ENCODE measurements around the gene LGALS4. TPM values are rescaled to one million over a fixed set of nuclear protein-coding genes. Genes with fewer than 3 reads are reported as not detected.
"Not testable (repeated sequence)": the region's sequence is repeated elsewhere in the genome, so short reads cannot be mapped to it uniquely, and the experiment has no call there.

The LGALS4 gene
- total RNA-seq, 1 donor from 2014 or later: 0.47 TPM

DNA sequence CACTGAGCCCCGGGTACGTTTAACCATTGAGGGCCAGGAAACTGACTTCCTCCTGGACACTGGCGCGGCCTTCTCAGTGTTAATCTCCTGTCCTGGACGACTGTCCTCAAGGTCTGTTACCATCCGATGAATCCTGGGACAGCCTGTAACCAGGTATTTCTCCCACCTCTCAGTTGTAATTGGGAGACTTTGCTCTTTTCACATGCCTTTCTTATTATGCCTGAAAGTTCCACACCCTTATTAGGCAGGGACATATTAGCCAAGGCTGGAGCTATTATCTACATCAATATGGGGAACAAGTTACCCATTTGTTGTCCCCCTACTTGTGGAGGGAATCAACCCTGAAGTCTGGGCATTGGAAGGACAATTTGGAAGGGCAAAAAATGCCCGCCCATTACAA is 13.2 kb upstream of the LGALS4 start:
- DNase-seq (ENCODE audit: extremely low read depth, low read depth, low spot score): not testable (repeated sequence)

DNA sequence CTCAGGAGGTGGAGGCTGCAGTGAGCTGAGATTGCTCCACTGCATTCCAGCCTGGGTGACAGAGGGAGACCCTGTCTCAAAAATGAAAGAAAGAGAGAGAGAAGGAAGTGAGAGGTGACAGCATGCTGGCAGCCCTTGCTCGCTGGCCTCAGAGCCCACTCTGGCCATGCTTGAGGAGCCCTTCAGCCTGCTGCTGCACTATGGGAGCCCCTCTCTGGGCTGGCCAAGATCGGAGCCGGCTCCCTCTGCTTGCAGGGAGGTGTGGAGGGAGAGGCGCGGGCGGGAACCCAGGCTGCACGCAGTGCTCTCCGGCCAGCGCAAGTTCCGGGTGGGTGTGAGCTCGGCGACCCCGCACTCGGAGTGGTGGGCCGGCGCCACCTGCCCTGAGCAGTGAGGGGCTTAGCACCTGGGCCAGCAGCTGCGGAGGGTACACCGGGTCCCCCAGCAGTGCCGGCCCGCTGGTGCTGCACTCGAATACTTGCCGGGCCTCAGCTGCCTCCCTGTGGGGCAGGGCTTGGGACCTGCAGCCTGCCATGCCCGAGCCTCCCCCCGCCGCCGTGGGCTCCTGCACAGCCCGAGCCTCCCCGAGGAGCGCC is 8.6 kb upstream of the LGALS4 start:
- DNase-seq (ENCODE audit: extremely low read depth, low read depth, low spot score): not testable (repeated sequence)

GRCh38 chr19:38819231-38819920 is 6.6 kb upstream of the LGALS4 start:
- no peak for DNase-seq (ENCODE audit: extremely low read depth, low read depth, low spot score)

DNA sequence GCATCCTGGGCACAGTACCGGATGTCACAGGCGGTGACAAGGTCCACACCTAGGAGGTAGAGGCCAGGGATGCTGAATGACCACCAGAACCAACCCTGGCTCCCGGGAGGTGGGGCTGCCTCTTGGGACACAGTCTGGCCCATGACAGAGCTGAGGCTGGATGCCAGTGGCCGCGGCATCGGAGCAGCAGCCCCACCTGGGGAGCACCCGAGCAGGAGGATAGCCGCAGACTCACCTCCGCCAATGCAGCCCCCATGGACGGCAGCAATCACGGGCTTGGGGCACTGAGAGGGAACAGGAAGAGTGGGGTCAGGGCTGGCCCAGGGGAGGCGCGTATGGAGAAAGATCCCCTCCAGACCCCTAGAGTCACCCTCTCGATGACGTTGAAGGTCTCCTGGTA is 4.3 kb upstream of the LGALS4 start:
- no peak for DNase-seq (ENCODE audit: extremely low read depth, low read depth, low spot score)

DNA sequence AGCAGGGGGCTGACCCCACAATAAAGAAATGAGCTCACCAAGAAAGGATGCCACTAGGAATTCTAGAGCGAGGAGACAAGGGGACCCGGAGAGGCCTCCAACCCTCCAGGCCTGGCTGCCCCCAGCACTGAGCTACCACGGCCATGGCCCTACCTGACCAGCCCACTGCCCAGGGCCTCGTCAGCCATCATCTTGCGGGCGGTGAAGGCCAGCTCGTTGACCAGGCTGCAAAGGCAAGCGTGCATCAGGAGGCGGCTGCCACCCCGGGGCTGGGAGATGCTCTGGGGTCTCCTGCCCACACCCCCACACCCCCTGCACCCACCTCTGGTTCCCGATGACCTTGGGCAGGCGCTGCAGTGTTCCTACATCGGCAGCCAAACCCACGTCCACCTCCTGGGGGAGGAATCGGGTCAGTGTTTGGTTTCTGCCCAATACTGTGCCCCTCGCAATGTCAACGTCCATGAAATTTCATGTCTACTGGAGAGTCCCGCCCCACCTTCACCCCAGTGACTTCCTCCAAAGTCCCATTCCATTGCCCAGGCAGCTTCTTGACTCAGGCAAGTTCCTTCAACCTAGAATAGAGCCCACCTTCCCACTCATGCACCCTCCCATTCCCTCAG is 3.5 kb upstream of the LGALS4 start:
- DNase-seq (ENCODE audit: extremely low read depth, low read depth, low spot score): no peak

- DNase-seq (ENCODE audit: extremely low read depth, low read depth, low spot score): no peak
Measured at GRCh38 chr19:38815059-38816001, 2.6 kb upstream of the LGALS4 start.

- not testable (repeated sequence) for DNase-seq (ENCODE audit: extremely low read depth, low read depth, low spot score)
Measured at GRCh38 chr19:38813932-38814331, 1.2 kb upstream of the LGALS4 start.

DNA sequence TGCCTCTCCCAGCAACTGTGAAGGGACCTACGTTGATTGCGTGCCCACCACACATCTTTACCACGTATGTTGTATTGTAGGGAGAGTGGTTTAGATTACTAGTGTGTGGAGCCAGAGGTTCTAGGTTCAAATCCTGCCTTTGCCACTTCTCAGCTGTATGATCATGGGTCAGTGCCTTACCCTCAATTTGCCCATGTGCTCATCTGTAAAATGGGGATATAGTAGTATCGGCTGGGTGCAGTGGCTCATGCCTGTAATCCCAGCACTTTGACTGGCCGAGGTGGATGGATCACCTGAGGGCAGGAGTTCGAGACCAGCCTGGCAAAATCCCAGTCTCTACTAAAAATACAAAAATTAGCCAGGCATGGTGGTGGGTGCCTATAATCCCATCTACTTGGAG is 578 bp upstream of the LGALS4 start:
- DNase-seq (ENCODE audit: extremely low read depth, low read depth, low spot score): no peak

GRCh38 chr19:38812009-38812840 is 520 bp downstream of the LGALS4 start:
- DNase-seq (ENCODE audit: extremely low read depth, low read depth, low spot score): no peak

DNA sequence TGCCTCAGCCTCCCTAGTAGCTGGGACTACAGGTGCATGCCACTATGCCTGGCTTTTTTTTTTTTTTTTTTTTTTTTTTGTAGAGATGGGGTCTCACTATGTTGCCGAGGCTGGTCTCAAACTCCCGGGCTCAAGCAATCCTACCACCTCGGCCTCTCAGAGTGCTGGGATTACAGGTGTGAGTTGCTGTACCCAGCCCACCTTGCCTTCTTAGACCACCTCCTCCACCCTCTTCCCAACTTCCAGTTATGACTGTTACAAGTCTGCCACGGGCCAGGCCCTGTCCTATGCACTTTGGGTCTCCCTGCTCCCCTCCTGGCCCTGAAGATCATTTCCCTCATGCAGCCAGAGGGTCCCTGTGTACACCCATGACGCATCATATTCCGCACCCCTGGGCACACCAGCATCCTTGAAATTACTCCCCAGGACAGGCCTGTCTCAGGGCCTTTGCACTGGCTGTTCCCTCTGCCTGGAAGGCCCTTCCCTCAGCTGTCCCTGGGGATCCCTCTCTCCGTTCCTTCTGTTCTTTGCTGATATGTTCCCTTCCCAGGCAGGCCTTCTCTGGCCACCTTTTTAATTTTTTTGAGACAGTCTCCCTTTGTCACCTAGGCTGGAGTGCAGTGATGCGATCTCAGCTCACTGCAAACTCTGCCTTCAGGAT is 3.0 kb downstream of the LGALS4 start:
- DNase-seq (ENCODE audit: extremely low read depth, low read depth, low spot score): no peak

DNA sequence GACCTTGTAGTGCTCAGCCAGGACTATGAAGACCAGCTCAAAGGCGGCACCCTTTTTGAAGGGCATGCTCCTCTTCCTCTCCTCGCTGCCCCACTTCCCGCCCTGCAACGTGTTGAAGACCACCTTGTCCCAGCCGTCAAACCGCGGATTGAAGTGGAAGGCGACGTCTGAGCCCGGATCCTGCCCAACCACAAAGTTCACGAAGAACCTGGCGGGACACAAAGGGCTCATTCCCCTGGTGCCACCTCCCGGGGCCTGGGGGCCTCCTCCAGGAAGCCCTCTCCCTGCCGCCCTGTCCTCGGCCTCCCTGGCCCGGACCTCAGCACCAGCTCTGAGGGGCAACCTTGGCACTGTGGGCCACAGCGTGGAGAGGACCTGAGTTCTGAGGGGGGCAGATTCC is 4.0 kb downstream of the LGALS4 start:
- no peak for DNase-seq (ENCODE audit: extremely low read depth, low read depth, low spot score)

DNA sequence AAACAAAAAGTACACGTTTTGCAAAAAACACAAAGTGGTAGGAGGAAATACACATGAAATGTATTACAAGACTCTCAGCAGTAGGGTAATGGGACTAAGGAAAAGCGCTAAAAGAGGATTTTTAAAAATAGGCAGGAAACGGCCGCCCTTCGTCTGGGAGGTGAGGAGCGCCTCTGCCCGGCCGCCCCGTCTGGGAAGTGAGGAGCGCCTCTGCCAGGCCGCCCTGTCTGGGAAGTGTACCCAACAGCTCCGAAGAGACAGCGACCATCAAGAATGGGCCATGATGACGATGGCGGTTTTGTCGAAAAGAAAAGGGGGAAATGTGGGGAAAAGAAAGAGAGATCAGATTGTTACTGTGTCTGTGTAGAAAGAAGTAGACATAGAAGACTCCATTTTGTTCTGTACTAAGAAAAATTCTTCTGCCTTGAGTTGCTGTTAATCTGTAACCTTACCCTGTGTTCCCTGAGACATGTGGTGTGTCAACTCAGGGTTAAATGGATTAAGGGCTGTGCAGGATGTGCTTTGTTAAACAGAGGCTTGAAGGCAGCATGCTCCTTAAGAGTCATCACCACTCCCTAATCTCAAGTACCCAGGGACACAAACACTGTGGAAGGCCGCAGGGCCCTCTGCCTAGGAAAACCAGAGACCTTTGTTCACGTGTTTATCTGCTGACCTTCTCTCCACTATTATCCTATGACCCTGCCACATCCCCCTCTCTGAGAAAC is 5.2 kb downstream of the LGALS4 start:
- DNase-seq (ENCODE audit: extremely low read depth, low read depth, low spot score): not testable (repeated sequence)

GRCh38 chr19:38806371-38806770 is 6.4 kb downstream of the LGALS4 start:
- no peak for DNase-seq (ENCODE audit: extremely low read depth, low read depth, low spot score)

DNA sequence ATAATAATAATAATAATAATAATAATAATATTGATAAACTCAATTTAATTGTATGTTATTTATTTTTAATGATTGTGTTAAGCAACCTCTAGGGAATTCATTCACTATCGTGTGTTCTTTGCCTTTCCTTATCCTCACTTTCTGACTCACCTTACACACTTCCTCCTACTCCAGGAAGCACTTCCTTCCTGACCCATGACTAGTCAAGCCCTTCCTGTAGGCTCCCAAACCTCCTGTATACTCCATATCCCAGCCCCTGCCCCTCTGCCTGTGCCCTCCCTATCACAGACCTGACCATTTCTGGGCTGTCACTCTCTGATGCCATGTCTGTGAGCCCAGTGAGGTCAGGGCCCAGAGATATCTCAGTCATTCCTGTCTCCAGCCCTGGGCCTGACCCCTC is 7.6 kb downstream of the LGALS4 start:
- DNase-seq (ENCODE audit: extremely low read depth, low read depth, low spot score): no peak

DNA sequence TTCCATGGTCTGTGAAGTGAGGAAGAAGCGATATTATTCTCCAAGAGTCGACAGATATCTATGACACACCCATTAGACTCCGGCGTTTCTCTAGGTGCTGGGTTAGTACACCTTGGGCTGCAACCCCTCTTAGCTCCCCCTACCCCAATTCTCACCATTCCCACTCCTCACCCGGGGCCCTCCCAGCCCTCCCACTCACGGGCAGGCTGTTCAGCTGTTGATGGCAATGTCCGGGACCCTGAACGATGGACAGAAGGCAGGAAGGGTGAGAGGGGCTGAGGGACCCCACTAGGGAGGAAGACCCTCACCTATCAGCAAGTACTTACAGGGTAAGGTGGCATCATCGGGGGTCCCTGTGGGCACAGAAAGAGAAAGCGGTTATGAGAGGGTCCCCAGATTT is 9.2 kb downstream of the LGALS4 start:
- no peak for DNase-seq (ENCODE audit: extremely low read depth, low read depth, low spot score)

- DNase-seq (ENCODE audit: extremely low read depth, low read depth, low spot score): no peak
Measured at GRCh38 chr19:38801359-38802095, 11.2 kb downstream of the LGALS4 start.

DNA sequence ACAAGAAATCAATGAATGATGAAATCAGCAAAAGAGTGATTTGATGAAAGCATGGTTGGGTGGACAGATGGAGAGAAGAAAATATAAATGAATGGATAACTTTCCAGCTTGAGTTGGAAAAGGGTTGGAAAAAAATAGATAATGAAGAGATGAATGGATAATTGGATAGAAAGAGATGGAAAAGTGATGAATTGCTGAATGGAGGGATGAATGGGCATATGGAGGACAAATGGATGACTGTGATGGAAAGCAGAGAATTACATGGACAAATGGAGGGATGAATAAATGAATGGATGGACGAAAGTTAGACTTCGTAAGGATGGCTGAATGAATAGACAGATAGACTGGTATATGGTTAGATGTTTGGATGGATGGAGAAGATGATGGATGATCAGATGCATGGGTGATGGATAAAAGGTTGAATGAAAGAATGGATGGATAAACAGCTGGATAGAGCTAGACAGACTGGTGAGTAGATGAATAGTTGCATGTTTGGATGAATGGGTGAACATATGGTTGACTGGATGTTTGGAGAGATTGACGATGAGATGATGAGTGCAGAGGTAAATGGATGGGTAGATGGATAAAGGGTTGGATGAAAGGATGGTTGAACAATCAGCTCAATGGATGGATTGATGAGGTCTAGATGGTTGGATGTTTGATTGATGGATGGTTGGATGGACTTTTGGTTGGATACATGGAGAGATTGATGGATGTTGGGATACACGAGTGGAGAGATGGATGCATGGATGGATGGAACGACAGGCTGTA is 12.0 kb downstream of the LGALS4 start:
- no peak for DNase-seq (ENCODE audit: extremely low read depth, low read depth, low spot score)

- no peak for DNase-seq (ENCODE audit: extremely low read depth, low read depth, low spot score)
Measured at GRCh38 chr19:38799104-38799503, 13.6 kb downstream of the LGALS4 start.
